H9 (cell line): ENCODE measurements around the gene SNX7. TPM values are rescaled to one million over a fixed set of nuclear protein-coding genes. Genes with fewer than 3 reads are reported as not detected.

Experiments
- DNase-seq: peaks from one replicate; pipeline ENCODE4 v3.0.0-alpha.2; 2017
- H2AFZ ChIP-seq: one replicate; pipeline ENCODE4 v1.6.1; 2013; ENCODE audit warnings: mild to moderate bottlenecking, low read length, control low read depth, moderate library complexity
- H2AK5ac ChIP-seq: 2 replicates; pipeline ENCODE4 v1.6.1; 2013; ENCODE audit warnings: low read length, control low read depth, mixed read lengths; ENCODE audit not compliant: insufficient read length
- H2BK120ac ChIP-seq: one replicate; pipeline ENCODE4 v1.6.1; 2013; ENCODE audit warnings: low read depth, mild to moderate bottlenecking, low read length, control low read depth, inconsistent platforms; ENCODE audit not compliant: poor library complexity, severe bottlenecking
- H2BK12ac ChIP-seq: 2 replicates; pipeline ENCODE4 v1.6.1; 2013; ENCODE audit warnings: low read length, control low read depth, mixed read lengths, low read depth; ENCODE audit not compliant: insufficient read length
- H2BK15ac ChIP-seq: 2 replicates; pipeline ENCODE4 v1.6.1; 2013; ENCODE audit warnings: low read depth, low read length, control low read depth
- H2BK20ac ChIP-seq: one replicate; pipeline ENCODE4 v1.6.1; 2013; ENCODE audit warnings: low read depth, mild to moderate bottlenecking, low read length, control low read depth, inconsistent platforms; ENCODE audit not compliant: poor library complexity, severe bottlenecking
- H2BK5ac ChIP-seq: 2 replicates; pipeline ENCODE4 v1.6.1; 2013; ENCODE audit warnings: low read length, control low read depth, mixed read lengths; ENCODE audit not compliant: insufficient read length
- H3K14ac ChIP-seq: 2 replicates; pipeline ENCODE4 v1.6.1; 2013; ENCODE audit warnings: low read length, control low read depth; ENCODE audit not compliant: insufficient read depth
- H3K18ac ChIP-seq: 2 replicates; pipeline ENCODE4 v1.6.1; 2013; ENCODE audit warnings: low read depth, mild to moderate bottlenecking, mixed read lengths, low read length, control low read depth; ENCODE audit not compliant: insufficient read length
- H3K23ac ChIP-seq: 2 replicates; pipeline ENCODE4 v1.6.1; 2013; ENCODE audit warnings: low read length, control low read depth, mixed read lengths, low read depth; ENCODE audit not compliant: insufficient read length
- H3K23me2 ChIP-seq: 2 replicates; pipeline ENCODE4 v1.6.1; 2013; ENCODE audit warnings: low read depth, mild to moderate bottlenecking, mixed read lengths, low read length, control low read depth; ENCODE audit not compliant: insufficient read length, poor library complexity, severe bottlenecking
- H3K27ac ChIP-seq: 2 replicates; pipeline ENCODE4 v1.5.1; 2013; ENCODE audit warnings: low read length, control low read depth, mixed read lengths, low read depth; ENCODE audit not compliant: insufficient read length
- H3K27me3 ChIP-seq: 2 replicates; pipeline ENCODE4 v1.6.1; 2013; ENCODE audit warnings: low read length, control low read depth, inconsistent platforms; ENCODE audit not compliant: insufficient read depth
- H3K4ac ChIP-seq: 2 replicates; pipeline ENCODE4 v1.6.1; 2013; ENCODE audit warnings: low read depth, mild to moderate bottlenecking, control low read depth, inconsistent platforms, low read length, moderate library complexity
- H3K4me1 ChIP-seq: 2 replicates; pipeline ENCODE4 v1.6.1; 2013; ENCODE audit warnings: low read length, control low read depth, inconsistent platforms; ENCODE audit not compliant: insufficient read depth
- H3K4me2 ChIP-seq: 2 replicates; pipeline ENCODE4 v1.6.1; 2013; ENCODE audit warnings: low read length, control low read depth, mixed read lengths; ENCODE audit not compliant: insufficient read length, insufficient read depth
- H3K56ac ChIP-seq: 2 replicates; pipeline ENCODE4 v1.6.1; 2013; ENCODE audit warnings: low read depth, mild to moderate bottlenecking, mixed read lengths, low read length, control low read depth; ENCODE audit not compliant: insufficient read length
- H3K79me1 ChIP-seq: 2 replicates; pipeline ENCODE4 v1.6.1; 2013; ENCODE audit warnings: low read depth, mild to moderate bottlenecking, moderate library complexity, low read length, control low read depth, inconsistent platforms; ENCODE audit not compliant: insufficient read depth, poor library complexity, severe bottlenecking
- H3K79me2 ChIP-seq: 2 replicates; pipeline ENCODE4 v1.6.1; 2013; ENCODE audit warnings: low read length, control low read depth, inconsistent platforms; ENCODE audit not compliant: insufficient read depth
- H3K9ac ChIP-seq: 2 replicates; pipeline ENCODE4 v1.6.1; 2013; ENCODE audit warnings: low read length, control low read depth, mixed read lengths; ENCODE audit not compliant: insufficient read length; ENCODE audit errors: extremely low read depth
- H3K9me3 ChIP-seq: one replicate; pipeline ENCODE4 v1.6.1; 2013; ENCODE audit warnings: low read depth, low read length, inconsistent platforms; ENCODE audit not compliant: control insufficient read depth
- H3T11ph ChIP-seq: one replicate; pipeline ENCODE4 v1.6.1; 2013; ENCODE audit warnings: mild to moderate bottlenecking, low read length, control low read depth, inconsistent platforms
- H4K20me1 ChIP-seq: one replicate; pipeline ENCODE4 v1.6.1; 2013; ENCODE audit not compliant: control insufficient read depth, insufficient read length, insufficient read depth
- H4K5ac ChIP-seq: 2 replicates; pipeline ENCODE4 v1.6.1; 2013; ENCODE audit warnings: low read depth, mild to moderate bottlenecking, mixed read lengths, low read length, control low read depth; ENCODE audit not compliant: insufficient read length
- H4K8ac ChIP-seq: replicated peaks from 2 replicates; pipeline ENCODE4 v1.6.1; 2013; ENCODE audit warnings: low read length, control low read depth, mixed read lengths, low read depth; ENCODE audit not compliant: insufficient read length
- H4K91ac ChIP-seq: 2 replicates; pipeline ENCODE4 v1.6.1; 2013; ENCODE audit warnings: low read depth, mild to moderate bottlenecking, moderate library complexity, mixed read lengths, low read length, control low read depth; ENCODE audit not compliant: insufficient read length
- H3K27ac Mint-ChIP-seq, 3 experiments: 2 replicates in 2 of 3; 3 replicates in 1 of 3; pipeline ENCODE4 v1.8.0; 2020 to 2021; ENCODE audit warnings: mixed read lengths in 3 of 3, mild to moderate bottlenecking in 1 of 3, moderate library complexity in 1 of 3
- H3K27me3 Mint-ChIP-seq: 2 replicates; pipeline ENCODE4 v1.8.0; 2021; ENCODE audit warnings: low read depth, mild to moderate bottlenecking, moderate library complexity, mixed read lengths
- H3K36me3 Mint-ChIP-seq, 3 experiments: 2 replicates in 2 of 3; 3 replicates in 1 of 3; pipeline ENCODE4 v1.8.0; 2020 to 2021; ENCODE audit warnings: low read depth in 3 of 3, mixed read lengths in 3 of 3; ENCODE audit not compliant: insufficient read depth in 1 of 3
- H3K4me1 Mint-ChIP-seq, 2 experiments: 2 replicates each; pipeline ENCODE4 v1.8.0; 2020; ENCODE audit warnings: mixed read lengths in 2 of 2
- H3K4me3 Mint-ChIP-seq, 2 experiments: 2 replicates in 1 of 2; 3 replicates in 1 of 2; pipeline ENCODE4 v1.8.0; 2020 to 2021; ENCODE audit warnings: mild to moderate bottlenecking in 2 of 2, mixed read lengths in 2 of 2, moderate library complexity in 1 of 2
- H3K9me3 Mint-ChIP-seq, 2 experiments: 2 replicates in 1 of 2; 3 replicates in 1 of 2; pipeline ENCODE4 v1.8.0; 2020; ENCODE audit warnings: mild to moderate bottlenecking in 2 of 2, mixed read lengths in 2 of 2, moderate library complexity in 1 of 2
- CTCF ChIP-seq: fragments of 200-600 bp; sonication (generic); conservative IDR thresholded peaks from 3 replicates; pipeline ENCODE4 v1.8.0; 2021; ENCODE audit warnings: antibody characterized with exemption, mild to moderate bottlenecking
- WGBS: extraction: QIAGEN DNeasy Blood & Tissue Kit; methylation state at CpG from one replicate; pipeline ENCODE4 v1.1.7; 2013; ENCODE audit warnings: missing lambda C conversion rate, low lambda C conversion rate, mixed read lengths; ENCODE audit not compliant: insufficient read length; ENCODE audit errors: extremely low coverage; 5-methylcytosine and 5-hydroxymethylcytosine counted together
- total RNA-seq: library from RNA; stranded (reverse); gene quantifications from 2 replicates; pipeline ENCODE4 v1.2.1, GENCODE V29; 2021

Gene SNX7
- total RNA-seq, 1 experiment from 2014 or later, result 24.7 TPM

GRCh38 chr1:98644510-98644909, 17.0 kb upstream of the SNX7 start:
- no peak overlapping the region for H3T11ph ChIP-seq
- WGBS, result no CpG with 5 or more reads among the region's 2 CpGs
- no peaks in the 10 kb centered on the region for H3K9me3 ChIP-seq
- no peak overlapping the region for H4K91ac ChIP-seq
- no peak overlapping the region for H3K4me2 ChIP-seq
- H2BK120ac ChIP-seq, result no peak overlapping the region
- no peaks in the 10 kb centered on the region for H3K4me1 ChIP-seq
- H3K23ac ChIP-seq, result no peak overlapping the region
- H4K8ac ChIP-seq, result no peak overlapping the region
- H4K5ac ChIP-seq, result no peak overlapping the region
- no peak overlapping the region for H2BK5ac ChIP-seq
- no peak overlapping the region for H3K9ac ChIP-seq
- no peaks in the 10 kb centered on the region for H3K23me2 ChIP-seq
- H3K27me3 ChIP-seq, result no peaks in the 10 kb centered on the region
- H2BK15ac ChIP-seq, result no peak overlapping the region
- H3K18ac ChIP-seq, result no peak overlapping the region
- no peaks in the 10 kb centered on the region for H3K79me1 ChIP-seq
- H2AK5ac ChIP-seq, result no peak overlapping the region
- Mint-ChIP-seq H3K27ac (no peak overlapping the region), H3K4me3 (no peak overlapping the region), H3K9me3 (peaks cover 11 to 14% of the 10 kb centered on the region in 2 experiments; a peak in 3 of 5 replicates), H3K27me3 (no peaks in the 10 kb centered on the region; the same call in 1 of the 2 replicates), H3K4me1 (no peaks in the 10 kb centered on the region), H3K36me3 (peaks cover 0 to 16% (median 0%) of the 10 kb centered on the region in 3 experiments; a peak in 3 of 7 replicates)
- no peaks in the 10 kb centered on the region for H4K20me1 ChIP-seq
- H3K79me2 ChIP-seq, result no peaks in the 10 kb centered on the region
- no peak overlapping the region for H3K27ac ChIP-seq
- H2BK20ac ChIP-seq, result no peak overlapping the region
- DNase-seq, result no peak
- H2BK12ac ChIP-seq, result no peak overlapping the region
- H3K4ac ChIP-seq, result no peak overlapping the region
- no peak for TF ChIP-seq CTCF
- H2AFZ ChIP-seq, result no peak overlapping the region
- H3K14ac ChIP-seq, result no peak overlapping the region
- no peak overlapping the region for H3K56ac ChIP-seq
